ENCODE data around the gene MICU1. TPM values are rescaled to one million over a fixed set of nuclear protein-coding genes. Genes with fewer than 3 reads are reported as not detected.

The MICU1 gene, protein sequence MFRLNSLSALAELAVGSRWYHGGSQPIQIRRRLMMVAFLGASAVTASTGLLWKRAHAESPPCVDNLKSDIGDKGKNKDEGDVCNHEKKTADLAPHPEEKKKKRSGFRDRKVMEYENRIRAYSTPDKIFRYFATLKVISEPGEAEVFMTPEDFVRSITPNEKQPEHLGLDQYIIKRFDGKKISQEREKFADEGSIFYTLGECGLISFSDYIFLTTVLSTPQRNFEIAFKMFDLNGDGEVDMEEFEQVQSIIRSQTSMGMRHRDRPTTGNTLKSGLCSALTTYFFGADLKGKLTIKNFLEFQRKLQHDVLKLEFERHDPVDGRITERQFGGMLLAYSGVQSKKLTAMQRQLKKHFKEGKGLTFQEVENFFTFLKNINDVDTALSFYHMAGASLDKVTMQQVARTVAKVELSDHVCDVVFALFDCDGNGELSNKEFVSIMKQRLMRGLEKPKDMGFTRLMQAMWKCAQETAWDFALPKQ
- 41.4 and 63.1 TPM in 2 replicates for total RNA-seq

GRCh38 chr10:72625608-72626443 is at the start of gene MICU1:
Gene MICU1 (minus strand): TSS chr10:72626079. CDS start chr10:72566793, 59,286 bp downstream.

DNA sequence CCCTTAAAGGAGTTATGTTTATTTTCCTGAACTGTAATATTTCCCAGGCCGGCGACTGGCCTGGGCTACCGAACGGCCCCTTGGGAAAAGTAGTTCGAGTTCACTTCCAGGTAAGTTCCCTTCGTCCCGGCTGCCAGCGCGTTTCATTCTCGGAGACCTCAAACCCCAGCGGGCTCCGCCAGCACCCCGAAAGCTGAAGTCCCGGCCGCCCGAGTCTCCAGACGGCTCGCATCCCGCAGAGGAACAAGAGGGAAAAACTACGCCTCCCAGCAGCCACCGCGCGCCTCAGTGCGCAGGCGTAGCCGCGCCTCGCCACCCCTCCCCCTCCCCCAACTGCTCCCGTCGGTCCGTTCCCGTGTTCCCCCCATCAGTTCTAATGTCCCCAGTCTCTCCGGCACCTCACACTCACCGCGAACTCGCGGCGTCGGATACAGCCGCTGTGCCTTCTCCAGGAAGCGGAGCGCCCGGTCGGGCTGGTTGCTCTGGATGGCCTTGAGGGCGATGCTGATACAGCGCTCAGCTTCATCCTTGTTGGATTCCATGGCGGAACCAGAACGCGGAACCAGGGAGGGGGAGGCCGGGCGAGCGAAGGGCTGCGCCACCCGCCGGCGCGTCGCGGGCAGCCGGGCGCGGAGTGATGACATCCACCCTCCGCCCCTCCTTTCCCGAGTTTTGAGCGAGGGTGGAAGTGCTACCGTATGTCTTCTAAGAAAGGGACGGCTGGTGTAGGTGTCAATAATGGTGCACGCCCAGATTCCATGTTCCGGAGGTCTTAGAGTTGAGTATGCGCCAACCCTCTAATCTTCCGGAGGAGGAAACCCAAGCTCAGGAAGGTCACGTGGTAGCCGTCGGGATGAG is 271.3 kb downstream of the MICU1 start, which contains the start of gene DNAJB12:
DNAJB12 (minus strand) TSS at position 564 of the 858 bp plus-strand sequence; CDS start at position 542, 22 bp downstream.

Other genes with a start within 250 kb of the MICU1 start
- 28.0 and 35.0 TPM in 2 replicates for gene MCU, start 66.1 kb upstream of the MICU1 start, total RNA-seq